Right ventricle myocardium superior (tissue), 1 donor: ENCODE results near the gene ITGA11. TPM values are rescaled to one million over a fixed set of nuclear protein-coding genes. Genes with fewer than 3 reads are reported as not detected.

Experiments used
- ATAC-seq: fragments of 200-7000 bp; cut with Tn5 transposase; one replicate; pipeline ENCODE4 v1.9.1; 2020; ENCODE audit warnings: mild to moderate bottlenecking; ENCODE audit not compliant: poor library complexity
- DNase-seq: peaks from one replicate; pipeline ENCODE4 v3.0.0-alpha.2; 2020
- intact Hi-C: fragments of 100-400 bp; cut with DNase I; formaldehyde crosslinking; loops from one replicate; pipeline ENCODE4 v1.11.2; 2022
- total RNA-seq: library from RNA; stranded (reverse); fragmentation: NEBNext Ultra II Directional; extraction: Animal tissue kit (Norgen Biotek cat#: 25700); gene quantifications from one replicate; pipeline ENCODE4 v1.2.1, GENCODE V29; 2021
- donor health status: DM: no; HTN: yes; CAD: no; lungs with severe emphysema.

ITGA11 gene
- total RNA-seq, 1 donor from 2014 or later, result 32.2 TPM

- DNase-seq (no peak), ATAC-seq (no peak)
- intact Hi-C loops, result no loop called here
Measured at GRCh38 chr15:68311859-68312557, 120.0 kb downstream of the ITGA11 start.

DNA sequence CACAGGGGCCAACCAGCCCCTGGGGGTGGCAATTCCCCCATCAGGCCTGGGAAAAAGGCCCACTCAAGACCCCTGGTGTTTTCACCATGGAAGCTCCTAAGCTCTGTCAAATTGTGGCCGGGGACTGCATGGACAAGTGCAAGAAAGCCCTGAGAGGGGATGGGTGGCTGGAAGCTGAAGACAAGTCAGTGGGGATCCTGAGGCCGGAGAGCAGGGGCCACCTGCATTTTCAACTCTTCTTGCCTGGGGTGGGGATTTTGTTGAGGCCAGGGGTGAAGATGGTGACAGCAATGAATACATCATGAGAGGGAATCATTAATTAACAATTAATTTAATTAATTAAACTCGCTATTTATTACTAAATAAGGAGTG lies 120.5 kb downstream of the ITGA11 start:
- intact Hi-C loops, result no loop called here
- DNase-seq (no peak), ATAC-seq (no peak)

- DNase-seq (no peak), ATAC-seq (no peak)
- intact Hi-C loops, result no loop called here
Measured at GRCh38 chr15:68310804-68311463, 121.0 kb downstream of the ITGA11 start.

DNA sequence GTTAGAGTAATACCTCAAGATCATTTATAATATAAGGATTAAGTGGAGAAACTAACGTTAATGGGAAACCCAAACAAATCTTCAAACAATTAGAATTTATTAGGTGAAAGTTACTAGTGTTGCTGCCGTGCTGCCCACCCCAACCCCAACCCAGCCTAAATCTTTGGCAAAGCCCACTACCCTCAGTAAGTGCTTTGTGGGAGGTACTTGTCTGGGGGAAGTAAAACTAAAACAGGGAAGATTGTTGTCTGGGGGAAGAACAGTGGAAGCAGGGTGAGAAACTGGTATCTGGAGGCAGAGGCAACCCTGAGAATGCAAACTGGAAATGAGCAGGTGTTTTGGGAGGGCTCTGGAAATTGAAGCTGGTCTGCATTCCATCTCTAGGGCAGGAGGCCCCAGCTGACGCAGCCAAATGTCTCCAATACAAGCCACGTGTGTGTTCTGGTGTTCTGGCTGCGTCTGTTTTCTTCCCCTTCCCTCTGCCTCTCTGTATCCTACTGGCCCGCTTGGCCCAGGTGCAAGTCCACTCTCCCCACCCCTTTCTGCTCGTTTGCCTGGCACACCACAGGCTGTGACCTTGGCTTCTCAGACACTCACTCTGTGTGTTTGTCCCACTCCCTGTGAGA lies 121.7 kb downstream of the ITGA11 start:
- intact Hi-C loops, result no loop called here
- DNase-seq (peak; percentile 70), ATAC-seq (peak; percentile 81)

DNA sequence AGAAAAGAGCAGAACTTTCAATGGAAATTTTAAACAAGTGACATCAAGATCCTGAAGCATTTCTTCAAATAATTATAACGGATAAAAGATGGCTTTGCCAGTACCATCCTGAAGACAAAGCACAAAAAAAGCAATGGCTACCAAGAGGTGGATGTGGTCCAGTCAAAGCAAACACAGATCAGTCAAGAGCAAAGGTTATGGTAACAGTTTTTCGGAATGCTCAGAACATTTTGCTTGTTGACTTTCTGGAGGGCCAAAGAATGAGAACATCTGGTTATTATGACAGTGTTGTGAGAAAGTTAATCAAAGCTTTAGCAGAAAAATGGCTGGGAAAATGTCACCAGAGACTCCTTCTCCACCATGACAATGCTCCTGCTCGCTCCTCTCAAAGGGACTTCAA lies 122.9 kb downstream of the ITGA11 start:
- ATAC-seq (no peak), DNase-seq (no peak)
- intact Hi-C loops, result loop anchor here (5.0 to 10.0 kb wide), 3 partner anchors 38 to 206 kb away; no protein-coding TSS in a partner anchor

GRCh38 chr15:68307131-68307928 lies 124.6 kb downstream of the ITGA11 start:
- DNase-seq (no peak), ATAC-seq (no peak)
- intact Hi-C loops, result loop anchor here (2.0 to 10.0 kb wide), 4 partner anchors 40 to 207 kb away; no protein-coding TSS in a partner anchor

DNA sequence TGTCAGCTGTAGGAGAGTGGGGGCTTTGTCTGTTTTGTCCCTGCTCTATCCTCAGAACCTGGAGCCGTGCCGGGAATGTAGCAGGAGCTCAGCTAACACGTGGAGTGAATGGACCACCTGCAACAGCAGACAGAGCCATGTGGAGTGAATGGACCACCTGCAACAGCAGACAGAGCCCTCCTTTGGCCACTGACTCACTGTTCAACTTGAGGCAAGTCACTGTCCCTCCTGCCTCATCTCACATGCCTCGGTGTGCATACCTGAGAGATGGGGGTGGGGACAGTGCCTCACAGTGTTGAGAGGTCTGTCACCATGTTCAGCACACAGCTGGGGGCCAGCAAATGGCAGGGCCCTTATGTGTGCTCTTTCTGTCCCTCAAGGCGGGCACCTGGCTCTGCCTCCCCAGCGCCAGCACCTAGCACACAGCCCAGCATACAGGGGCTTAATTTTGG lies 126.5 kb downstream of the ITGA11 start:
- ATAC-seq (no peak), DNase-seq (no peak)
- intact Hi-C loops, result loop anchor here (5.0 to 10.0 kb wide), 3 partner anchors 42 to 209 kb away; no protein-coding TSS in a partner anchor

DNA sequence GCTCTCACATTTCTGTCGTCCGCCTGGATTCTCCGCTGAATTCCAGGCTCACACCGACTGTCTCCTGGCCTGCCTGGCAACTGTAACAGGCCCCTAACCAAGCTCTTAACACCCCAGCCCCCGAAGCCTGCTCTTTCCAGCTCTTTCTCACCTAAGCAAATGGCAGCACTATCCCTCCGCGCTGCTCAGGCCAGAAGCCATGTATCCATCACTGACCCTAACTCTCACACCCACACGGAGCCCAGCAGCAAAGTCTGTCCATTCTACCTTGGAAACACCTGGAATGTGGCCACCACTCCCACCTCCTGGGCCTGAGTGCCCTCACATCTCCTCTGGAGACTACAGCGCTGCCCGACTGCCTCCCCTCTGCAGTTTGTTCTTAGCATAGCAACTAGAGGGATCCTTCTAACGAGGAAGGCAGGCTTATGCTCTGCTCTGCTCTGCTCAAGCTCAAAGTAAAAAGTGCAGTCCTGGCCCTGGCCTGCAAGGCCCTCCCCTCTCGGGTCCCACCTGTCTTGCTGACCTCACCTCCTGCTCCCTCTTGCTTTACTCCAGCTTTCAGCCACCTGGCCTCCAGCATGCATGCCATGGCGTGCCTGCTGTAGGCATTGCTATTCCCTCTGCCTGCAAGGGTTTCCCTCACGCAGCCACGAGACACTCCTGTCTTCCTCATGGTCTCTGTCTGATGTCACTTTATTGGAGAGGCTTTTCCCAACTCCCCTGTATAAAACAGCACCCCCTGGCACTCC lies 127.2 kb downstream of the ITGA11 start:
- intact Hi-C loops, result loop anchor here (5.0 to 10.0 kb wide), 3 partner anchors 43 to 210 kb away; no protein-coding TSS in a partner anchor
- DNase-seq, result no peak
- ATAC-seq, result no peak

GRCh38 chr15:68303560-68304436 lies 128.2 kb downstream of the ITGA11 start:
- DNase-seq, result no peak
- ATAC-seq, result no peak
- intact Hi-C loops, result loop anchor here (10.0 kb wide), 1 partner anchor 211 kb away; no protein-coding TSS in a partner anchor

- ATAC-seq (no peak), DNase-seq (no peak)
- intact Hi-C loops, result loop anchor here (10.0 kb wide), 1 partner anchor 212 kb away; no protein-coding TSS in a partner anchor
Measured at GRCh38 chr15:68303134-68303533, 128.8 kb downstream of the ITGA11 start.

- ATAC-seq, result no peak
- intact Hi-C loops, result loop anchor here (10.0 kb wide), 1 partner anchor 212 kb away; no protein-coding TSS in a partner anchor
- DNase-seq, result no peak
Measured at GRCh38 chr15:68302729-68303128, 129.2 kb downstream of the ITGA11 start.

- DNase-seq, result no peak
- ATAC-seq, result no peak
- intact Hi-C loops, result loop anchor here (10.0 kb wide), 1 partner anchor 214 kb away; no protein-coding TSS in a partner anchor
Measured at GRCh38 chr15:68301301-68301700, 130.7 kb downstream of the ITGA11 start.

GRCh38 chr15:68300115-68300940 lies 131.6 kb downstream of the ITGA11 start:
- ATAC-seq (no peak), DNase-seq (no peak)
- intact Hi-C loops, result loop anchor here (10.0 kb wide), 1 partner anchor 214 kb away; no protein-coding TSS in a partner anchor

DNA sequence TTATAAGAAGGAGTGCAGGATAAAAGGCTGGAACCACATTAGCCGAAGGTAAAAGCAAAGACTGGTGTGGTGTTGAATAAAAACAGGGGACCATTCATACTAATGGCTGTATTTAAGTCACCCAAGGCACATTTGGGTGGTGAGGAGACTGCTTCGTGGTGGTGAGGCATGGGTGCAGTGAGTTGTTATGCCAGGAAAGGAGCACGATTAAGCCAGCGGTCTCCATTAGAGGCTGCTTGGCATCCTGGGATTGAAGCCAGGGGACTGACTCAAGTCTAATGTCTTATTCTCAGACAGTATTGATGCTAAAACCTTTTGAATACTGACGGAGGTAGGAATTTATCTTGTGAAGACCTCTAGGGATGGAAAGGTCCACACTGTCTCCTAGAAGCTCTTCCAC lies 132.5 kb downstream of the ITGA11 start:
- DNase-seq, result no peak
- ATAC-seq, result peak; percentile 11
- intact Hi-C loops, result no loop called here

DNA sequence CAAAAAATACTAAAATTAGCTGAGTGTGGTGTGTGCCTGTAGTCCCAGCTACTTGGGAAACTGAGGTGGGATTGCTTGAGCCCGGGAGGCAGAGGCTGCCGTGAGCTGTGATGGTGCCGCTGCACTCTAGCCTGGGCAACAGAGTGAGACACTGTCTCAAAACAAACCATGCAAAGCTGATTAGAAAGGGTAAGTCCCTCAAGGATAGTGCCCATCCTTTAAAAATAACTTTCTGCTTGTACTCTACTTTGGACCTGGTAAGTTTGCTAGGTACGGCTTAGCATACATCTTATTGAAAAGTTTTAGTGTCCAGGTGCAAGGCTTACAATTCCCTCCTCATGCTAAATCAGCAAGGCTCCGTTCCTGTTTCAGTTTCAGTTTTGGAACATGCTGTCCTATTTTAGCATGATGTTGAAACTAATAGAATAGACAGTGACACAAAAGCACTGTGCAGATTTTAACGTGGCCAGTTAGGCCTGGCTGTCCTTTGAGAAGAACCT lies 133.0 kb downstream of the ITGA11 start:
- DNase-seq (no peak), ATAC-seq (peak; percentile 67)
- intact Hi-C loops, result no loop called here

DNA sequence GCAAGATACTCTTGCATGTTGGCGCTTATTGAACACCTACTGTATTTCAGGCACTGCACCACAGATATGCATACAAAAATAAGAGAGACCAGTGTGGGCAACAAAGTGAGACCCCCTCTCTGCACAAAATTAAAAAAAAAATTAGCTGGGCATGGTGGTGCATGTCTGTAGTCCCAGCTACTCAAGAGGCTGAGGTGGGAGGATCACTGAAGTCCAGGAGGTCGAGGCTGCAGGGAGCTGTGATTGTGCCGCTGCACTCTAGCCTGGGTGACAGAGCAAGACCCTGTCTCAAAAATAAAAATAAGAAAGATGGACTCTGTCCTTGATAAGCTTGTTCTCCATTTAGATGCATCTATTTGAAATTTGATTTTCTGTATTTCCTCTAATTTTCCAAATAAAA lies 133.6 kb downstream of the ITGA11 start:
- DNase-seq, result no peak
- intact Hi-C loops, result no loop called here
- no peak for ATAC-seq
